Tibial nerve (tissue), 4 donors: ENCODE data around the gene MAN2C1. TPM values are rescaled to one million over a fixed set of nuclear protein-coding genes. Genes with fewer than 3 reads are reported as not detected.

Source experiments
- DNase-seq, 2 donors: peaks; one replicate each; pipeline ENCODE4 v3.0.0-alpha.2; 2019; ENCODE audit warnings: low spot score in 2 of 2
- H3K27ac ChIP-seq, 4 donors: fragments of 200-600 bp; sonication (generic) in 3 of 4; one replicate each; pipeline ENCODE4 v1.5.1; 2017 to 2019; ENCODE audit warnings: mild to moderate bottlenecking in 1 of 4
- H3K27me3 ChIP-seq, 2 donors: fragments of 200-600 bp; sonication (generic) in 1 of 2; one replicate each; pipeline versions ENCODE4 v1.5.1 to v1.6.0; 2017 to 2019
- H3K36me3 ChIP-seq, 3 donors: fragments of 200-600 bp; sonication (generic); one replicate each; pipeline ENCODE4 v1.5.1; 2018 to 2019
- H3K4me1 ChIP-seq, 4 donors: fragments of 200-600 bp; sonication (generic) in 3 of 4; one replicate each; pipeline ENCODE4 v1.5.1; 2017 to 2019
- H3K4me3 ChIP-seq, 4 donors: fragments of 200-600 bp; sonication (generic) in 3 of 4; one replicate each; pipeline ENCODE4 v1.5.1; 2017 to 2019; ENCODE audit warnings: mild to moderate bottlenecking in 1 of 4, moderate library complexity in 1 of 4
- H3K9me3 ChIP-seq, 4 donors: fragments of 200-600 bp; sonication (generic) in 3 of 4; one replicate each; pipeline ENCODE4 v1.5.1; 2017 to 2019
- EP300 ChIP-seq, 2 donors: sonication (generic); formaldehyde crosslinking; IDR thresholded peaks; one replicate each; pipeline ENCODE4 v1.6.1; 2017; ENCODE audit warnings: antibody characterized with exemption in 2 of 2, mild to moderate bottlenecking in 1 of 2
- POLR2A ChIP-seq, 2 donors: fragments of 450-650 bp; IDR thresholded peaks; one replicate each; pipeline ENCODE4 v1.6.1; 2017; ENCODE audit warnings: antibody characterized with exemption in 2 of 2, mild to moderate bottlenecking in 2 of 2, moderate library complexity in 2 of 2
- WGBS, 2 donors: methylation state at CpG; one replicate each; pipeline ENCODE4 v1.1.5; 2018; 5-methylcytosine and 5-hydroxymethylcytosine counted together
- total RNA-seq, 4 donors: library from RNA; depleted of rRNA; stranded (reverse); fragments of >200 nt; gene quantifications; one replicate each; pipeline ENCODE4 v1.1.0, GENCODE V29; 2016
- TF ChIP-seq, protein P1 (sequence below), 5 experiments: fragments of 200-600 bp in 3 of 5; fragments of 450-650 bp in 2 of 5; sonication (generic) in 3 of 5; IDR thresholded peaks; one replicate each; pipeline ENCODE4 v1.5.1; 2016 to 2019; ENCODE audit warnings: antibody characterized with exemption in 5 of 5, mild to moderate bottlenecking in 3 of 5, moderate library complexity in 2 of 5

MAN2C1 gene
- total RNA-seq, 4 donors from 2014 or later, result 319 to 781 (median 366) TPM

DNA sequence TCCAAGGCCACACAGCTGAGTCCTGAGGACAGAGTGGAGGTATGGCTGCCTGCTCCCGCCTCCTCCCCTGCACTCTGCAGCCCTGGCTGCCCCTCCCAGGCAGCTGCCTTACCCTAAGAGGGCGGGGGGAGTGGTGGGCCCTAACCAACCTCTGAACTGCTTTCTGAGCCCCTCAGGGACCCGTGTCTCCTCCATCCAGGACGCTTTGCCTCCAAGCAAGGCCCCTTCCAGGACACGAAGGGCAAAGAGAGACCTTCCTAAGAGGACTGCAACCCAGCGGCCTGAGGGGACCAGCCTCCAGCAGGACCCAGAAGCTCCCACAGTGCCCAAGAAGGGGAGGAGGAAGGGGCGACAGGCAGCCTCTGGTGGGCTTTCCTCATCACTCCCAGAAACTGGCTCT, 14.0 kb downstream of the MAN2C1 start:
- Histone ChIP-seq H3K27me3 (no peaks in the 10 kb centered on the region), H3K9me3 (no peaks in the 10 kb centered on the region), H3K4me1 (peaks cover 0 to 6% (median 0%) of the 10 kb centered on the region in 4 donors), H3K4me3 (no peak overlapping the region), H3K36me3 (peaks cover 3 to 73% (median 8%) of the 10 kb centered on the region in 3 donors), H3K27ac (no peak overlapping the region)
- WGBS, 2 donors, result 77 to 83% methylated on average over 7 of the region's 7 CpGs
- TF ChIP-seq POLR2A (IDR thresholded peaks at IDR 0.05), result no peak
- TF ChIP-seq EP300 (IDR thresholded peaks at IDR 0.05), result no peak
- TF ChIP-seq, protein P1, sequence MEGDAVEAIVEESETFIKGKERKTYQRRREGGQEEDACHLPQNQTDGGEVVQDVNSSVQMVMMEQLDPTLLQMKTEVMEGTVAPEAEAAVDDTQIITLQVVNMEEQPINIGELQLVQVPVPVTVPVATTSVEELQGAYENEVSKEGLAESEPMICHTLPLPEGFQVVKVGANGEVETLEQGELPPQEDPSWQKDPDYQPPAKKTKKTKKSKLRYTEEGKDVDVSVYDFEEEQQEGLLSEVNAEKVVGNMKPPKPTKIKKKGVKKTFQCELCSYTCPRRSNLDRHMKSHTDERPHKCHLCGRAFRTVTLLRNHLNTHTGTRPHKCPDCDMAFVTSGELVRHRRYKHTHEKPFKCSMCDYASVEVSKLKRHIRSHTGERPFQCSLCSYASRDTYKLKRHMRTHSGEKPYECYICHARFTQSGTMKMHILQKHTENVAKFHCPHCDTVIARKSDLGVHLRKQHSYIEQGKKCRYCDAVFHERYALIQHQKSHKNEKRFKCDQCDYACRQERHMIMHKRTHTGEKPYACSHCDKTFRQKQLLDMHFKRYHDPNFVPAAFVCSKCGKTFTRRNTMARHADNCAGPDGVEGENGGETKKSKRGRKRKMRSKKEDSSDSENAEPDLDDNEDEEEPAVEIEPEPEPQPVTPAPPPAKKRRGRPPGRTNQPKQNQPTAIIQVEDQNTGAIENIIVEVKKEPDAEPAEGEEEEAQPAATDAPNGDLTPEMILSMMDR (IDR thresholded peaks at IDR 0.05), result no peak
- DNase-seq, result no peak

DNA sequence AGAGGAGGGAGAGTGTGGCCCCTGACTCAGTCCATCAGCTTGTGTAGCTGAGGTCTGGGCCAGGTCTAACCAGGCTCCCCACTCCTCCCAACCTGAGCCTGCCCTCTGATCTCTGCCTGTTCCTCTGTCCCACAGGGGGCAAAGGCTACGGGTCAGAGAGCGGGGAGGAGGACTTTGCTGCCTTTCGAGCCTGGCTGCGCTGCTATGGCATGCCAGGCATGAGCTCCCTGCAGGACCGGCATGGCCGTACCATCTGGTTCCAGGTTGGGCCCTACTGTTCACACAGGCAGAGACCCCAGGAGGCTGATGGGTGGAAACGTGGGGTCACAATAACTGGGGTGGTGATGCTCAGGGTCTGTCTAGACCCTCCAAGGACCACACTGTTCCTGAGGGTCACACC, 14.8 kb downstream of the MAN2C1 start:
- 77 to 82% methylated on average over 5 to 7 of the region's 7 CpGs for WGBS, 2 donors
- TF ChIP-seq, protein P1 (IDR thresholded peaks at IDR 0.05), result no peak
- no peak for TF ChIP-seq EP300 (IDR thresholded peaks at IDR 0.05)
- no peak for TF ChIP-seq POLR2A (IDR thresholded peaks at IDR 0.05)
- no peaks in the 10 kb centered on the region for H3K9me3 ChIP-seq

DNA sequence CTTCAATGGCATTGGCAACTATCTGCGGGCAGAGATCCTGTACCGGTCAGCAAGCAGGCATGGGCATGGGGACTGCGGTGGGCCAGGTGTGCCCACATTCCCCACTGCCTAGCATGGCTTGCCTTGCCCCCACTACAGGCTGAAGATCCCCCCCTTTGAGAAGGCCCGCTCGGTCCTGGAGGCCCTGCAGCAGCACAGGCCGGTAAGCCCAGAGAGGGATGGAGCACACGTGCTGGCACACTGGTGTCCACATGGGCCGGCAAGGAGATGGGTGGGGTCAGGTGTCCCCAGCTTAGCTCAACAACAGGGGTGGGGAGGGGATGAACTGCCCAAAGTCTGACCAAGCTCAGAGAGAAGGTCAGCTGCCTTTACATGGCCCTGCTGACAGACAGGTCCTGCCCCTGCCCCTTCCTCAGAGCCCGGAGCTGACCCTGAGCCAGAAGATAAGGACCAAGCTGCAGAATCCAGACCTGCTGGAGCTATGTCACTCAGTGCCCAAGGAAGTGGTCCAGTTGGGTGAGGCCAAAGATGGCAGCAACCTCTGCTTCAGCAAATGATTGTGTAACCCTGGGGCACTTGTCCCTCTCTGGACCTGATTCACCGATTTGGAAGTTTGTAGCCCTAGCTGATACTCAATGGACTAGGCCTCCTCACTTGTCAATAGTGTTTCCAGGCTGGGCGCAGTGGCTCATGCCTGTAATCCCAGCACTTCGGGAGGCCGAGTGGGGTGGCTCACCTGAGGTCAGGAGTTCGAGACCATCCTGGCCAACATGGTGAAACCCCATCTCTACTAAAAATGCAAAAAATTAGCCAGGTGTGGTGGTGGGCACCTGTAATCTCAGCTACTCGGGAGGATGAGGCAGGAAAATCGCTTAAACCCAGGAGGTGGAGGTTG, 16.0 kb downstream of the MAN2C1 start:
- DNase-seq, result no peak
- H3K27ac ChIP-seq, result no peak overlapping the region
- no peaks in the 10 kb centered on the region for H3K27me3 ChIP-seq
- 87 to 88% methylated on average over 13 to 16 of the region's 16 CpGs for WGBS, 2 donors
- no peaks in the 10 kb centered on the region for H3K9me3 ChIP-seq
- peaks cover 0 to 53% (median 8%) of the 10 kb centered on the region in 3 donors for H3K36me3 ChIP-seq
- TF ChIP-seq, protein P1 (IDR thresholded peaks at IDR 0.05), result no peak
- TF ChIP-seq EP300 (IDR thresholded peaks at IDR 0.05), result no peak
- no peak for TF ChIP-seq POLR2A (IDR thresholded peaks at IDR 0.05)
- H3K4me1 ChIP-seq, result peaks cover 0 to 19% (median 9%) of the 10 kb centered on the region in 4 donors
- no peak overlapping the region for H3K4me3 ChIP-seq

More for the DNA sequence above, 14.8 kb downstream of the MAN2C1 start:
- Histone ChIP-seq H3K4me3 (no peak overlapping the region), H3K27ac (no peak overlapping the region), H3K27me3 (no peaks in the 10 kb centered on the region), H3K36me3 (peaks cover 3 to 65% (median 8%) of the 10 kb centered on the region in 3 donors), H3K4me1 (peaks cover 0 to 14% (median 7%) of the 10 kb centered on the region in 4 donors)
- DNase-seq, result no peak

DNA sequence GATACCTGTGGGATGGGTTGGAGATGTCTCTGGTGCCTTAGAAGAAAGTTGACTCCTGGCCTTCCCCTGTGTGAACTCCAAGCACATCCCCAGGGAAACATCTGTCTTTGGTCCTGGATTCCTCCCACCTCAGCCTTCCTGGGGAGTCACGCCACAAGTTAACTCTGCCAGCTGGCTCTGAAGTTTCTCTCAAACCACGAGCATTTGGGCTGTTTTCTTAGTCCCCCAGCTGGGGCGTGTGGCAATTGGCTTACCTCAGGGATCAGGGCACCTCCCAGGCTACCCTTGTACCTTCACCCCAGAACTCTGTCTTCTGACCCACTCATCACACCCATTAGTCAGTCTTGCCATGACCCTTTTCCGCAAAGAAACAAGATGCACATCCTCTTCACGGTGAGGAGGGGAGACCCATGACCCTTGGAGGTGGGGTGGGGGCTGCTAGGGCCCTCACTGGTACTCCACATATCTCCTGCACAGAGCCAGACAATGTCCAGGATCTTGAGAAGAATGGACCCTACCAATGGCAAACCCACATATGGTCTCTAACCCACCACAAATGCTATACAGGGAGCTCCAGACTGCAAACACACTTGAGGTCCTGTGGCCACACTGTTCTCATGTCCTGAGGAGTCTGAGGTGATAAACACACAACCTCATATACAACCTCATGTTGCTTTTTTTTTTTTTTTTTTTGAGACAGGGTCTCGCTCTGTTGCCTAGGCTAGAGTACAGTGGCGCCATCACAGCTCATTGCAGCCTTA, 17.6 kb downstream of the MAN2C1 start:
- H3K4me3 ChIP-seq, result no peak overlapping the region
- 67 to 68% methylated on average over 7 of the region's 7 CpGs for WGBS, 2 donors
- no peaks in the 10 kb centered on the region for H3K9me3 ChIP-seq
- TF ChIP-seq POLR2A (IDR thresholded peaks at IDR 0.05), result no peak
- no peak for TF ChIP-seq EP300 (IDR thresholded peaks at IDR 0.05)
- TF ChIP-seq, protein P1 (IDR thresholded peaks at IDR 0.05), result no peak
- H3K36me3 ChIP-seq, result peaks cover 0 to 36% (median 0%) of the 10 kb centered on the region in 3 donors
- H3K4me1 ChIP-seq, result peaks cover 0 to 29% (median 13%) of the 10 kb centered on the region in 4 donors
- DNase-seq, result no peak
- no peaks in the 10 kb centered on the region for H3K27me3 ChIP-seq
- no peak overlapping the region for H3K27ac ChIP-seq
